GM15510 (cell line): ENCODE results near the gene ZNF488.

Source experiments
- POLR2A ChIP-seq: IDR thresholded peaks from 3 replicates; pipeline ENCODE4 v1.6.1; 2011; ENCODE audit warnings: borderline replicate concordance; ENCODE audit not compliant: insufficient read length; ENCODE audit errors: extremely low read depth

Gene ZNF488

DNA sequence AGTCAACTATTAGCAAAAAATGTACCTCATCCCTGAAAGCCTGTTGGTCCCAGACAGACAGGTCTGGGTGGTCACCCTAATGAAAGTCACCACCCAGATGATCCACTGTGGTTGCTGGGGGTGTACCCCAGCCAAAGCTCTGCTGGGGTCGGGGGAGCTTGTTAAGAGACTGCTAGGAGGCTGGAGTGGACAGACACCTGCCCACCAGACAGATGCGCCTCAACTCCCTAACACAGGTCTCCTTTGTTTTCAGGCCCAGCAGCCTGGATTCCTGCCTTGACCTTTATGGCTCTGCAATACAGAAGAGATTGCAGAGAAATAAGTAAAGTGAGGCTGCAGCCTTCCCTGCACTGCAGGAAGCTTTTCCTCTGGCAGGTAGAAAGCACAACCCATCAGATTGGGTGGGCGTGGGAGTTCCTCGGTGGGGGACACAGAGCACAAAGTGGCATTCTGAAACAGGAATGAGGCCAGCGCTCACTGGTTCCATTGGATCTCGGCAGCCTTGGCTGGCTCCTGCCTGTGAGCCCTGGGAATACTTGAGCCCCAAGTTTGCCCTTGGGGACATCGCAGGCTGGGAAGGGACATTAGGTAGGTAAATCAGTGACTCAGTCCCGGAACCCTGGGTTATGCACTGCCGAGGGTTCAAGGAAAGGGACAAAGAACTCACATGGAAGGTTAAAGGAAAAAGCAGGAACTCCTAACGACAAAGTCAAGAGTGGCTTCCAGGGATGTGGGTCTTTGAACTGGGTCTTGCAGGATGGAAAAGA is 18.0 kb upstream of the ZNF488 start:
- TF ChIP-seq POLR2A, result no peak

GRCh38 chr10:47401210-47401609 is 17.1 kb upstream of the ZNF488 start:
- TF ChIP-seq POLR2A, result no peak

DNA sequence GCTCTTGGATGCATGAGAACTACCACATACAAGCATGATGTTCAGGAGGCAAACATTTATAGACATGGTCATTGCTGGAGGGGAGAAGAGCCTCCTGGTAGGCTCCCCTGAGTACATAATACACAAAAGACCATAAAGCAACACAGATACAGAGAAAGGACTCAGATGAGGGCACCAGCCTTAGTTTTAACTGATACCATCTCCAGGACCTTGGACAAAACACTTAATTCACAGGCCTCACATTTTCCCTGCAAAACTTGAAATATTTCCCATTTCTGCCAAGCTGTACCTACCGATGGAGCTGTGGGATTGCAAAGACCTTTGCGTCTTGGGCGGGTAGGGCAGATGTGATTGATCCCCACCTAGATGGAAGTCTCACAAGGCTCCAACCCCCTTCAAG is 16.7 kb upstream of the ZNF488 start:
- TF ChIP-seq POLR2A, result no peak

DNA sequence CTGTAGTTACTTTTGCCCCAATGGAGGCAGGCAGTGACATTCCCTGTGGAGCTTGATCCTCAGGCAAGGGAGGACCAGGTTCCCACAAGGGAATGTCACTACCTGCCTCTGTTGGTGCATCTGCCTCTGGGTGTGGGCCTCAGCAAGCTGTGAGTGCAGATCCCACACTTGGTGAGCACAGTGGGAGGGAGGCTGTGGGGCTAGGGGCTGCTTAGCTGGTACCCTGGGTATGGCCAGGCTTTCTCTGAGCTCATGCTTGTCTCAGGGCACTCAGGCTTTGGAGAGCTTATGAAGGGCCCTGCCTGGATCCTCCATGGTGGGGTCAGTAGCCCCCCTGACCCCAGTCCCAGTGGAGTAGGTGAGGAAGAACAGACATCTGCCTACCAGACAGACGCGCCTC is 16.2 kb upstream of the ZNF488 start:
- no peak for TF ChIP-seq POLR2A

DNA sequence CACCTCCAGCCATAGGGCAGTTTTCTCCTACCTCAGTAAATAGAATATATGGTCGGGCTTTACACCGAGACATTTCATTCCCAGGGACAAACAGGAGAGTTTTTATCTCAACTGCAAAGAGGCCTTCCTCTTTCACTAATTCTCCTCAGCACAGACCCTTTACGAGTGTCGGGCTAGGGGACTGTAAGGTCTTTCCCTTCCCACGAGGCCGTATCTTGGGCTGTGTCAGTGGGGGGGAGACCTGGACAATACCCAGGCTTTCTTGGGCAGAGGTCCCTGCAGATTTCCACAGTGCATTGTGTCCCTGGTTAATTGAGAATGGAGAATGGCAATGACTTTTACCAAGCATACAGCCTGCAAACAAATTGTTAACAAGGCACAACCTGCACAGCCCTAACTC is 13.2 kb upstream of the ZNF488 start:
- TF ChIP-seq POLR2A, result no peak

DNA sequence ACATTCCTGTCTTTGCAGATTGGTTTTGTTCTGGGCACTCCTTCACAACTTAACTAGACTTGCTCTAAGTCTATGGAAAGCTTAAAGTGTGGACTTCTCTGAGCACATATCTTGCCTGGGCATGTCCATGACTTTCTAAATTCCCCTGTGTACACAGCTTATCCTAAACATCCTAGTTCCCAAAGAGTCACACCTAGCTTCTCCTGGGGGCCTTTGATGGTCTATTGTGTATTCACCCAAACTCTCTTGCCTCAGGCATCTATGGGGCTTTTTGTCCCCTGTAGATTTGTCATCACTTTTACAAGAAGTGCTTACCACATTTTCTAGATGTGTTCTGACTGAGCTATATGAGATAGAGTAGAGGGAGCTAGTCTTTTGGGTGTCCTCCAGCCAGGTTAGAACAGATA is 12.2 kb upstream of the ZNF488 start:
- TF ChIP-seq POLR2A, result no peak

GRCh38 chr10:47389619-47390018 is 5.5 kb upstream of the ZNF488 start:
- no peak for TF ChIP-seq POLR2A

DNA sequence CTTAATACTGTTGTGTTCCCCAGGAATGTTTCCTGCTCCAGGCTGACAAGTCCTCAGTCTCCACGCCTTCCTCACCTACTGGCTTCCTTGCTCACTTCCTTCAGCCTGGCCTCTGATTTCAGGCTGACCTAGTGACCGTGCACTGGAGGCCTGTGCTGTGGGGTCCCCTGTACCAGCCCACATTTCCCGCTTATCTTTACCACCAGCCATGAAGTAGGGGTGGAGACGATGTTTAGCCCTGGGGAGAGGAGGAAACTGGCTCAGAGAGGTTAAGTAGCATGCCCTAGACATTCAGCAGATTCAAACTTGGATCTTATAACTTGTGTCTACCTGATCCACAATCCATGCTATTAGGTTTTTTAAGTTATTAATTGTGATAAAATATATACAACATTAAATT is 4.8 kb upstream of the ZNF488 start:
- no peak for TF ChIP-seq POLR2A

- TF ChIP-seq POLR2A, result no peak
Measured at GRCh38 chr10:47383261-47384147, 589 bp downstream of the ZNF488 start.

- TF ChIP-seq POLR2A, result no peak
Measured at GRCh38 chr10:47381427-47382379, 2.4 kb downstream of the ZNF488 start.

GRCh38 chr10:47381103-47381395 is 3.0 kb downstream of the ZNF488 start:
- no peak for TF ChIP-seq POLR2A

DNA sequence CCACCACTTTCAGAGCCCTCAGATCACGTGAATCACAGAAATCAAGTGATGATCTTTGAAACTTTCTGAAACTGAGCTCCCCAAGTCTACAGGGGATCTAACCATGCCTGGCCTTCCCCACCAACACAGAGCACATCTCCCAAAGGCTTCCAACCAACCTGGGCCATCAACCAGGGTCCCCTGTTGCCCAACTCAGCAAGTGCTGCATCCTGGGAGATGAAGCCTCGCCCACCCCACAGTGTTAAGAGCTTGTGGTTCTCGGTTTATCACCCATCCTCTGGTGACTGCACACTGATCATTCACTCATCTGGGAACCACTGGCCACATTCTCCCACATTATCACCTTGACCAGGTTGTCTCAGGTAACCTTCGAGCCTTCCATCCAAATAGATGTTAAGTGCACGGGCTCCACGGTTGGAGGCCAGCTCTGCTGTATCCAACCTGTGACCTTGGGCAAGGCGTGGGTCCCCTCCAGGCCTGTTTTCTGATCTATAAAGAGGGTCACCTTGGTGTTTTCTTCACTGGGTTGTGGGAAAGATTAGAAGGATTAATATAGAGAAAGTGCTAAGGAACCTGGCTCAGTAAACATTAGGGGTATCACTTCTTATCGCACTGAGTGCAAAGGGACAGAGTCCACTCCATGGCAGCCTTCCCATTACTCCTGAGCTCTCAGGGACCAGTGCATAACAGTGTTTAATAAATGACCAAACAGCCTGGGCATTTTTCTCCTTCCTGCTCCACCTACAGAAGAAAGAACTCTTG is 3.6 kb downstream of the ZNF488 start:
- no peak for TF ChIP-seq POLR2A

DNA sequence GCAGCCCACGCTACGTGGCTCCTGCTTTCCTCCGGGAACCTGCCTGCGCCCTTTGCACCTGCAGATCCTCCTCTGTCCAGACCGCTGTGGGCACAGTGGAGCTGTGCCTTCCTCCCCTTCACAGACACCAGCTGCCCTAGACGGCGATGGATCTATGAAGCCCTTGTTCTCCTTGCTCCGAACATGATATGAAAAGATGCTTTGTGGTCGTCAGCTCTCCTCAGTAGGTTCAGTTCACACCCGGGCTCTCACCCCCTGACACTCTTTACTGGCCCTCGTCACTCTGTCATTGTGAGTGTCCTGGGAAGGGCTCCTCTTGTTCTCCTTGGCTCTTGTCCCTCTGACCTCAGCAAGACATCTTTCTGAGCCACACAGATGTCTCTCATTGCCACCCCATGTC is 4.2 kb downstream of the ZNF488 start:
- no peak for TF ChIP-seq POLR2A

GRCh38 chr10:47379445-47379785 is 4.7 kb downstream of the ZNF488 start:
- TF ChIP-seq POLR2A, result no peak
